HG03175 (cell line): ENCODE measurements around the gene DHRS3.
"Not testable (repeated sequence)": the region's sequence is repeated elsewhere in the genome, so short reads cannot be mapped to it uniquely, and the experiment has no call there.

ENCODE experiments used
- ATAC-seq: cut with Tn5 transposase; IDR thresholded peaks from one replicate; pipeline ENCODE4 v1.9.1; 2021; ENCODE audit warnings: mild to moderate bottlenecking, moderate library complexity; ENCODE audit not compliant: unreplicated experiment

Gene DHRS3

GRCh38 chr1:12541274-12542137 is 76.5 kb downstream of the DHRS3 start:
- ATAC-seq: no peak

GRCh38 chr1:12540580-12541273 is 77.3 kb downstream of the DHRS3 start:
- no peak for ATAC-seq

GRCh38 chr1:12539705-12540579 is 78.1 kb downstream of the DHRS3 start:
- no peak for ATAC-seq

GRCh38 chr1:12539320-12539704 is 78.7 kb downstream of the DHRS3 start:
- no peak for ATAC-seq

GRCh38 chr1:12538536-12538935 is 79.5 kb downstream of the DHRS3 start:
- ATAC-seq: not testable (repeated sequence)

- no peak for ATAC-seq
Measured at GRCh38 chr1:12537906-12538461, 80.0 kb downstream of the DHRS3 start.

- ATAC-seq: no peak
Measured at GRCh38 chr1:12537294-12537693, 80.7 kb downstream of the DHRS3 start.

GRCh38 chr1:12536023-12536639 is 81.9 kb downstream of the DHRS3 start:
- ATAC-seq: no peak

- ATAC-seq: no peak
Measured at GRCh38 chr1:12532405-12533315, 85.3 kb downstream of the DHRS3 start.

- ATAC-seq: no peak
Measured at GRCh38 chr1:12531179-12531499, 86.9 kb downstream of the DHRS3 start.

- ATAC-seq: no peak
Measured at GRCh38 chr1:12530462-12531178, 87.4 kb downstream of the DHRS3 start.

GRCh38 chr1:12529640-12530174 is 88.3 kb downstream of the DHRS3 start:
- no peak for ATAC-seq

- ATAC-seq: no peak
Measured at GRCh38 chr1:12528021-12528852, 89.8 kb downstream of the DHRS3 start.

- ATAC-seq: no peak
Measured at GRCh38 chr1:12527564-12527963, 90.4 kb downstream of the DHRS3 start.

GRCh38 chr1:12525311-12526181 is 92.5 kb downstream of the DHRS3 start:
- ATAC-seq: no peak

GRCh38 chr1:12524266-12524665 is 93.7 kb downstream of the DHRS3 start:
- ATAC-seq: no peak

GRCh38 chr1:12522780-12523179 is 95.2 kb downstream of the DHRS3 start:
- ATAC-seq: not testable (repeated sequence)
